IMR-90 (cell line): ENCODE results near the gene HPSE. TPM values are rescaled to one million over a fixed set of nuclear protein-coding genes. Genes with fewer than 3 reads are reported as not detected.

Experiments used
- ATAC-seq: fragments of 200-7000 bp; cut with Tn5 transposase; 2 replicates; pipeline ENCODE4 v1.9.1; 2020; ENCODE audit warnings: low read depth, mild to moderate bottlenecking, moderate library complexity
- BruUV-seq: library from RNA; stranded (reverse); fragments of 400-500 nt; replicated peaks from 2 replicates; lab custom pipeline; 2021; lab: Mats Ljungman, UMichigan
- CTCF ChIA-PET: fragments of 300-600 bp; formaldehyde crosslinking; extraction: SDS; loops from one replicate; lab custom pipeline; 2021; ENCODE audit warnings: antibody characterized with exemption; lab: Yijun Ruan, JAX
- POLR2A ChIA-PET: fragments of 300-600 bp; sonication (Branson Sonifier 250); formaldehyde crosslinking; loops from one replicate; lab custom pipeline; 2022; ENCODE audit warnings: antibody characterized with exemption; ENCODE audit not compliant: unreplicated experiment; lab: Charles Lee
- DNase-seq: peaks from one replicate; pipeline ENCODE4 v3.0.0; 2013
- H2AFZ ChIP-seq: replicated peaks from 2 replicates; pipeline ENCODE3; 2013; ENCODE audit warnings: low read length, mild to moderate bottlenecking; ENCODE audit not compliant: poor library complexity
- H2AK5ac ChIP-seq: 2 replicates; pipeline ENCODE4 v1.6.1; 2013; ENCODE audit warnings: low read depth, low read length, inconsistent platforms
- H2AK9ac ChIP-seq: replicated peaks from 2 replicates; pipeline ENCODE3; 2013; ENCODE audit warnings: mild to moderate bottlenecking, low read depth, low read length, moderate library complexity; ENCODE audit not compliant: poor library complexity
- H2BK120ac ChIP-seq: 2 replicates; pipeline ENCODE4 v1.6.1; 2013; ENCODE audit warnings: low read depth, low read length, inconsistent platforms
- H2BK15ac ChIP-seq: 3 replicates; pipeline ENCODE4 v1.6.1; 2013; ENCODE audit warnings: low read depth, low read length, inconsistent platforms
- H2BK20ac ChIP-seq: 2 replicates; pipeline ENCODE4 v1.6.1; 2013; ENCODE audit warnings: low read depth, mild to moderate bottlenecking, inconsistent platforms, low read length, moderate library complexity
- H2BK5ac ChIP-seq: 2 replicates; pipeline ENCODE4 v1.6.1; 2013; ENCODE audit warnings: mild to moderate bottlenecking, low read depth, low read length, inconsistent platforms; ENCODE audit not compliant: poor library complexity, severe bottlenecking
- H3K14ac ChIP-seq: replicated peaks from 2 replicates; pipeline ENCODE4 v1.6.1; 2013; ENCODE audit warnings: low read depth, low read length, inconsistent platforms
- H3K18ac ChIP-seq: 2 replicates; pipeline ENCODE4 v1.6.1; 2013; ENCODE audit warnings: low read depth, low read length, control low read depth
- H3K23ac ChIP-seq: 2 replicates; pipeline ENCODE4 v1.6.1; 2013; ENCODE audit warnings: low read depth, low read length, inconsistent platforms
- H3K27ac ChIP-seq: 2 replicates; pipeline ENCODE4 v1.5.1; 2013; ENCODE audit warnings: mild to moderate bottlenecking, control low read depth, low read length; ENCODE audit not compliant: insufficient read depth
- H3K27me3 ChIP-seq: 2 replicates; pipeline ENCODE4 v1.6.1; 2013; ENCODE audit warnings: low read length; ENCODE audit not compliant: control insufficient read depth, insufficient read depth
- H3K36me3 ChIP-seq: 2 replicates; pipeline ENCODE4 v1.6.1; 2013; ENCODE audit warnings: low read length, mixed read lengths; ENCODE audit not compliant: control insufficient read depth, insufficient read depth
- H3K4ac ChIP-seq: 2 replicates; pipeline ENCODE4 v1.6.1; 2013; ENCODE audit warnings: low read depth, low read length, inconsistent platforms
- H3K4me1 ChIP-seq: 2 replicates; pipeline ENCODE4 v1.6.1; 2013; ENCODE audit warnings: low read length, mixed read lengths; ENCODE audit not compliant: control insufficient read depth, insufficient read depth
- H3K4me2 ChIP-seq: 2 replicates; pipeline ENCODE4 v1.6.1; 2013; ENCODE audit warnings: low read depth, mild to moderate bottlenecking, control low read depth, low read length, moderate library complexity
- H3K4me3 ChIP-seq: 2 replicates; pipeline ENCODE4 v1.5.1; 2013; ENCODE audit warnings: low read depth, mild to moderate bottlenecking, control low read depth, low read length, moderate library complexity; ENCODE audit not compliant: insufficient read depth
- H3K56ac ChIP-seq: 2 replicates; pipeline ENCODE4 v1.6.1; 2013; ENCODE audit warnings: low read length, inconsistent platforms; ENCODE audit not compliant: insufficient read depth; ENCODE audit errors: extremely low read depth
- H3K79me1 ChIP-seq, 2 experiments: 2 replicates each; pipeline ENCODE4 v1.6.1; 2013; ENCODE audit warnings: low read length in 2 of 2, inconsistent platforms in 1 of 2, low read depth in 1 of 2
- H3K9ac ChIP-seq: 2 replicates; pipeline ENCODE4 v1.6.1; 2013; ENCODE audit warnings: low read depth, low read length, control low read depth
- H3K9me1 ChIP-seq: 2 replicates; pipeline ENCODE4 v1.6.1; 2013; ENCODE audit warnings: low read length, inconsistent platforms; ENCODE audit not compliant: insufficient read depth
- H3K9me3 ChIP-seq: 2 replicates; pipeline ENCODE4 v1.6.1; 2013; ENCODE audit warnings: low read length; ENCODE audit not compliant: control insufficient read depth, insufficient read depth
- H4K20me1 ChIP-seq: 2 replicates; pipeline ENCODE4 v1.6.1; 2013; ENCODE audit warnings: low read length, inconsistent platforms; ENCODE audit not compliant: insufficient read depth
- H4K5ac ChIP-seq: 2 replicates; pipeline ENCODE4 v1.6.1; 2013; ENCODE audit warnings: mild to moderate bottlenecking, low read depth, low read length, control low read depth
- H4K8ac ChIP-seq, 2 experiments: 2 replicates each; pipeline ENCODE4 v1.6.1; 2013; ENCODE audit warnings: low read depth in 2 of 2, low read length in 2 of 2, control low read depth in 1 of 2, inconsistent platforms in 1 of 2
- H4K91ac ChIP-seq: 2 replicates; pipeline ENCODE4 v1.6.1; 2013; ENCODE audit warnings: low read depth, low read length, inconsistent platforms; ENCODE audit not compliant: insufficient read depth
- BHLHE40 ChIP-seq: fragments of 150-350 bp; IDR thresholded peaks from 2 replicates; pipeline ENCODE4 v1.6.1; 2016; ENCODE audit warnings: mild to moderate bottlenecking, low read depth, low read length
- CTCF ChIP-seq: conservative IDR thresholded peaks from 2 replicates; pipeline ENCODE4 v1.5.1; 2012; ENCODE audit warnings: mild to moderate bottlenecking, low read depth, low read length, improper control_type of control experiment
- ELK1 ChIP-seq: fragments of 150-350 bp; IDR thresholded peaks from 2 replicates; pipeline ENCODE4 v1.6.1; 2016; ENCODE audit warnings: low read depth, mild to moderate bottlenecking, low read length, moderate library complexity, borderline replicate concordance
- MAFK ChIP-seq: IDR thresholded peaks from 2 replicates; pipeline ENCODE4 v1.6.1; 2012; ENCODE audit warnings: low read depth, low read length, improper control_type of control experiment
- MAZ ChIP-seq: IDR thresholded peaks from 2 replicates; pipeline ENCODE4 v1.6.1; 2012; ENCODE audit warnings: low read depth, mild to moderate bottlenecking, low read length, improper control_type of control experiment, moderate library complexity, borderline replicate concordance
- POLR2A ChIP-seq: IDR thresholded peaks from 2 replicates; pipeline ENCODE4 v1.6.1; 2012; ENCODE audit warnings: mild to moderate bottlenecking, low read depth, low read length
- SMC3 ChIP-seq: fragments of 150-350 bp; IDR thresholded peaks from 2 replicates; pipeline ENCODE4 v1.6.1; 2016; ENCODE audit warnings: low read depth, mild to moderate bottlenecking, antibody characterized with exemption, low read length, moderate library complexity
- USF2 ChIP-seq: fragments of 150-350 bp; IDR thresholded peaks from 2 replicates; pipeline ENCODE4 v1.6.1; 2017; ENCODE audit warnings: mild to moderate bottlenecking, antibody characterized with exemption, low read length, low read depth
- WGBS, 2 experiments: methylation state at CpG; one replicate each; pipeline versions ENCODE4 v1.1.5 to v1.1.7; 2013; ENCODE audit warnings: missing lambda C conversion rate in 2 of 2; ENCODE audit not compliant: insufficient read length in 1 of 2; ENCODE audit errors: extremely low coverage in 2 of 2; 5-methylcytosine and 5-hydroxymethylcytosine counted together
- dilution Hi-C: fragments of 300-500 bp; cut with HindIII; formaldehyde crosslinking; loops from one replicate; pipeline ENCODE4 v1.14.3; 2018; ENCODE audit warnings: low sequenced_read_pairs; ENCODE audit not compliant: unreplicated experiment
- in situ Hi-C: fragments of 300-500 bp; cut with MboI; formaldehyde crosslinking; loops from 3 replicates; pipeline ENCODE4 v1.14.3; 2019; ENCODE audit warnings: low sequenced_read_pairs, inconsistent platforms, mixed read lengths
- intact Hi-C: fragments of 100-400 bp; cut with micrococcal nuclease; formaldehyde crosslinking; loops from 2 replicates; pipeline ENCODE4 v1.10.0; 2022
- polyA plus RNA-seq, 3 experiments: library from polyadenylated mRNA; depleted of rRNA; stranded (reverse); fragments of >200 nt; gene quantifications; 2 replicates each; pipeline ENCODE4 v1.2.3, GENCODE V29; 2012; ENCODE audit warnings: low replicate concordance in 1 of 3
- total RNA-seq: library from RNA; depleted of rRNA; stranded (reverse); fragments of >200 nt; gene quantifications from 2 replicates; pipeline ENCODE4 v1.2.3, GENCODE V29; 2012

HPSE gene
- total and polyA plus RNA-seq, 2 of the 4 experiments (the other 2 are of a cell fraction): under 0.01 to 0.09 TPM

GRCh38 chr4:83353516-83353915 lies 18.9 kb upstream of the HPSE start:
- no peak overlapping the region for H3K14ac ChIP-seq
- no peak overlapping the region for H4K8ac ChIP-seq
- H3K79me1 ChIP-seq: no peaks in the 10 kb centered on the region
- H3K4me3 ChIP-seq: no peak overlapping the region
- no peak overlapping the region for H4K5ac ChIP-seq
- in situ Hi-C loops: no loop called here
- H3K23ac ChIP-seq: no peak overlapping the region
- no peak overlapping the region for H2AK9ac ChIP-seq
- H2BK15ac ChIP-seq: no peak overlapping the region
- ATAC-seq (no peak), DNase-seq (no peak)
- no peak overlapping the region for H2BK120ac ChIP-seq
- H3K27ac ChIP-seq: no peak overlapping the region
- H3K18ac ChIP-seq: no peak overlapping the region
- H3K27me3 ChIP-seq: no peaks in the 10 kb centered on the region; the same call in 1 of the 2 replicates
- dilution Hi-C loops: no loop called here
- TF ChIP-seq SMC3 (no peak), CTCF (no peak), USF2 (no peak), MAZ (no peak), ELK1 (no peak), MAFK (no peak), POLR2A (no peak), BHLHE40 (no peak)
- no peak overlapping the region for H2BK20ac ChIP-seq
- ChIA-PET CTCF (no interaction called here), POLR2A (no interaction called here)
- peaks cover 6% of the 10 kb centered on the region for H3K4me1 ChIP-seq
- H3K56ac ChIP-seq: no peak overlapping the region
- no peaks in the 10 kb centered on the region for H3K9me3 ChIP-seq
- no peaks in the 10 kb centered on the region for H3K9me1 ChIP-seq
- H4K20me1 ChIP-seq: no peaks in the 10 kb centered on the region
- no peaks in the 10 kb centered on the region for H3K36me3 ChIP-seq
- H4K91ac ChIP-seq: no peak overlapping the region
- no CpG with 5 or more reads among the region's 1 CpG for WGBS, 2 experiments
- H2AK5ac ChIP-seq: no peak overlapping the region
- intact Hi-C loops: no loop called here
- no peak overlapping the region for H3K4me2 ChIP-seq
- H3K9ac ChIP-seq: no peak overlapping the region
- H3K4ac ChIP-seq: no peak overlapping the region
- no TSS peak for BruUV-seq
- no peak overlapping the region for H2BK5ac ChIP-seq
- H2AFZ ChIP-seq: no peak overlapping the region
